Measurements from ENCODE around the gene ALDH18A1.
"Not testable (repeated sequence)": the region's sequence is repeated elsewhere in the genome, so short reads cannot be mapped to it uniquely, and the experiment has no call there.

Gene ALDH18A1

DNA sequence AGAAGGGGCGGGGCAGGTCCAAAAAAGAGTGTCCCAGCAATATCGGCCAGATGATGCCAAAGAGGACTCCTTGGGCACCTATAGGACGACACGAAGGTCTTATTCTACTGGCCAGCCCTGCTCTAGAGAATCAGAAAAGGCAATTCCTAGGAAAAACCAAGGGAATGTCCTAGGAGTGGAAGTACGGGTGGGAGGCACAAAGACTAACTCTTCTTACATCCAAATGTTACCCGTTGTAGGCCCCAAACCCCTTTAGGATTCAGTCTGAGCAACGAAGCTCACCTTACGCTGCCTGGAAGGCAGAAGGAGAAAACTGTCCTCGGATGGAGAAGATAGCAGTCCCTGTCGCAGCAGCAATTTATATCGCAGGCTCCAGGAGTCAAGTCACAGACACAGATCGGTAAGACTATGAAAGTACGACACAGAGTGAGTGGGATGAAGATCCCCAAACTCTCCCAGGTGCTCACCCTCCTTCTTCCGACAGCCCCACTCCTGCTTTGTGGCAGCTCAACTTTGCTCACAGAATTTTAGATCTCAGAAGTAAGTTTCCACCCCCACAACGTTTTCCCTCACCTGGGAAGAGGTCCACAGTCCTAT, 36.7 kb upstream of the ALDH18A1 start:
- DNase-seq (ENCODE audit: low read depth), result peak; percentile 4
- H3K4me3 ChIP-seq (replicated peaks; ENCODE audit: low read depth, low read length), result peak overlapping the region; percentile 98
- TF ChIP-seq CTCF (IDR thresholded peaks at IDR 0.05; ENCODE audit: low read length, missing control alignments), result no peak

DNA sequence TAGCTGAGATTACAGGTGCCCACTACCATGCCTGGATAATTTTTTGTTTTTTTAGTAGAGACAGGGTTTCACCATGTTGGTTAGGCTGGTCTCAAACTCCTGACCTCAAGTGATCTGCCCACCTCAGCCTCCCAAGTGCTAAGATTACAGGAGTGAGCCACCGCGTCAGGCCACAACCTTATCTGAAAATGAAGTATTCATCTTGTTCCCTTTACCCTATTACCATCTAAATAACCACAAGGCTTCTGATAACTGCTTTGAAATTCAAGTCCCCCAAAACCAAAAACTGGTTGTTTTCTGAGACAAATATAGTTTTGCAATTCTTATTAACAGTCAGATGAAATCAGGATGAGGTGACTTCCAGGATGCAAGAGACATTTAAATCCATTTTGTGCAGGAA, 34.8 kb upstream of the ALDH18A1 start:
- DNase-seq (ENCODE audit: low read depth), result no peak
- no peak for TF ChIP-seq CTCF (IDR thresholded peaks at IDR 0.05; ENCODE audit: low read length, missing control alignments)
- H3K4me3 ChIP-seq (replicated peaks; ENCODE audit: low read depth, low read length), result no peak overlapping the region

DNA sequence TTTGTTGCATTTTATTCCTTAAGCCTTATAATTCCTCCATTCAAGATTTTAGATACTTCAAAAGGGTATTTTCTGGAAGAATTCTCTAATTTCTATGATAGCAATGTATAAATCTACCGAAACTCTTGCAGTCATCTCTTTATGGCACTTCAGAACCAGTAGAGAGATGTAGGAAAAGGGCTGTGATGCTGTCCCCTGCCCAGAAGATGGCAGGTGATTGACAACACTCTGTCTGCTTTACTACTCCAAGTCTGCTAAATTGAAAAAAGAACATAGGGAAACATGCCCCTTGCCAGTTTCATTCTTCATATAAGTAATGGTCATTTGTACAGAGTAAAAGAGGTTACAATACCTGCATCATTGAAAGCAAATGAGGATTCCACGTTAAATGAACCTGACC, 32.1 kb upstream of the ALDH18A1 start:
- no peak for DNase-seq (ENCODE audit: low read depth)
- TF ChIP-seq CTCF (IDR thresholded peaks at IDR 0.05; ENCODE audit: low read length, missing control alignments), result no peak
- no peak overlapping the region for H3K4me3 ChIP-seq (replicated peaks; ENCODE audit: low read depth, low read length)

DNA sequence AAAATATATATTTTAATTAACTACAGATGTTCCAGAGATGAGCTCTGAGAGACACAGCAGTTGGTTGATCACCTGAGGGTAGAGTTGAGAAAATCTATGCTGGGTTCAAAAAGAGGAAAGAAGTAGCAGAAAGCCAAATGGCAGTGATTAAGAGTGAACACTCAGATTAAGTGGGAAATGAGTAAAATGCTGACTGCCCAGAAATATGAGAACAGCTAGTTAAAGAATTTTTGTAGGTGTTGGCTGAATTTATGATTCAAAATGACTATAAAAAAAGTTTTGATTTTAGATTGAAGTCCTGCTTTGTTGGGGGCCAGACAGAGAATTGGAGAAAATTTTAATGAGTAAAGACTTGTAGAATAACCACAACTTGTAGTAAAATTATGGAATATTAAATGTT, 27.5 kb upstream of the ALDH18A1 start:
- no peak for TF ChIP-seq CTCF (IDR thresholded peaks at IDR 0.05; ENCODE audit: low read length, missing control alignments)
- no peak overlapping the region for H3K4me3 ChIP-seq (replicated peaks; ENCODE audit: low read depth, low read length)
- no peak for DNase-seq (ENCODE audit: low read depth)

- no peak overlapping the region for H3K4me3 ChIP-seq (replicated peaks; ENCODE audit: low read depth, low read length)
- no peak for TF ChIP-seq CTCF (IDR thresholded peaks at IDR 0.05; ENCODE audit: low read length, missing control alignments)
- DNase-seq (ENCODE audit: low read depth), result no peak
These were observed 19.0 kb upstream of the ALDH18A1 start for GRCh38 chr10:95675403-95676116.

DNA sequence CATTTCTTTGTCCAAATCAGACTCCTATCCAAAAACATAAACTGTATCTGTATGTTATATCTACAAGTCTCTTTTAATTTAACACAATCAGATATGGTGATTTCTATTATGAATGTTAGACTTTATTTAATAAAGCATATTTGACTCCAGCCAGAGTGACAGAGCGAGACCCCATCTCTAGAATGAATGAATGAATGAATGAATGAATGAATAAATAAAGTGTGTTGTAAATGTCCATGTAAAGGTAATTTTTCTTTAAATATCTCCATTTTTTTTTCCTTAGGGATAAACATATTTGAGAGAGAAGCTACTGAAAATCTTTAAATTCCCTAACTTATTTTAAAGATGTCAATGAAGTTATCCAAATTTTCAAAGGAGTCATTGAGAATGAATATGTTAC, 18.1 kb upstream of the ALDH18A1 start:
- no peak overlapping the region for H3K4me3 ChIP-seq (replicated peaks; ENCODE audit: low read depth, low read length)
- no peak for DNase-seq (ENCODE audit: low read depth)
- TF ChIP-seq CTCF (IDR thresholded peaks at IDR 0.05; ENCODE audit: low read length, missing control alignments), result no peak

DNA sequence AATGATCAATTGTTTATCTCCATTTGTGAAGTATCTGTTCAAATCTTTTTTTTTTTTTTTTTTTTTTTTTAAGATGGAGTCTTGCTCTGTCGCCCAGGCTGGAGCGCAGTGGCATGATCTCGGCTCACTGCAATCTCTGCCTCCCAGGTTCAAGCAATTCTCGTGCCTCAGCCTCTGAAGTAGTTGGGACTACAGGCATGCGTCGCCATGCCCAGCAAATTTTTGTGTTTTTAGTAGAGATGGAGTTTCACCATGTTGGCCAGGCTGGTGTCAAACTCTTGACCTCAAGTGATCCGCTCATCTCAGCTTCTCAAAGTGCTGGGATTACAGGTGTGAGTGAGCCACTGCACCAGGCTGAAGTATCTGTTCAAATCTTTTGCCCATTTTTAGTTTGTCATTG, 16.1 kb upstream of the ALDH18A1 start:
- DNase-seq (ENCODE audit: low read depth); H3K4me3 ChIP-seq (replicated peaks; ENCODE audit: low read depth, low read length): not testable (repeated sequence)
